ENCODE data around the gene BBS9.

GRCh38 chr7:33089142-33089541 lies 40.2 kb upstream of the BBS9 start:
- TF ChIP-seq HDAC2 (IDR thresholded peaks at IDR 0.05), result no peak
- no peak for TF ChIP-seq CBX8 (IDR thresholded peaks at IDR 0.05; ENCODE audit: borderline replicate concordance, extremely low read depth, low read depth, low read length, poor library complexity, severe bottlenecking)
- TF ChIP-seq RCOR1 (IDR thresholded peaks at IDR 0.05; ENCODE audit: borderline replicate concordance in 1 of 2, low read depth in 2 of 2, low read length in 2 of 2), result no peak
- TF ChIP-seq ZNF263 (CRISPR knock-in tag; IDR thresholded peaks at IDR 0.05; ENCODE audit: borderline replicate concordance), result no peak
- no peak for TF ChIP-seq CBX5 (IDR thresholded peaks at IDR 0.05; ENCODE audit: borderline replicate concordance, low read depth)
- TF ChIP-seq YY1 (IDR thresholded peaks at IDR 0.05; ENCODE audit: borderline replicate concordance in 1 of 3, control insufficient read depth in 1 of 3, extremely low read depth in 1 of 3, insufficient read depth in 3 of 3, insufficient read length in 1 of 3, insufficient replicate concordance in 2 of 3, low read depth in 1 of 3, low read length in 2 of 3), result no peak
- no peak for TF ChIP-seq TAL1 (IDR thresholded peaks at IDR 0.05)
- TF ChIP-seq ZBTB1 (CRISPR knock-in tag; IDR thresholded peaks at IDR 0.05; ENCODE audit: borderline replicate concordance, low read depth), result no peak
- no peak for TF ChIP-seq ETV5 (CRISPR knock-in tag; IDR thresholded peaks at IDR 0.05; ENCODE audit: low read depth)
- no peak for TF ChIP-seq TEAD1 (CRISPR knock-in tag; IDR thresholded peaks at IDR 0.05)
- TF ChIP-seq SREBF1 (IDR thresholded peaks at IDR 0.05; ENCODE audit: borderline replicate concordance, low read depth, low read length), result no peak
- no peak for TF ChIP-seq CEBPB (tag; IDR thresholded peaks at IDR 0.05)
- no peak for TF ChIP-seq HMGXB4 (CRISPR knock-in tag; IDR thresholded peaks at IDR 0.05)
- no peak for TF ChIP-seq CTCF (IDR thresholded peaks at IDR 0.05 in 2 of 3, conservative IDR thresholded peaks at IDR 0.05 in 1 of 3; ENCODE audit: insufficient read depth in 2 of 3, low read depth in 1 of 3, low read length in 3 of 3)

Measured in K562 (cell line).